HG03095 (cell line): ENCODE data around the gene MYL3.

ENCODE experiments used
- ATAC-seq: cut with Tn5 transposase; IDR thresholded peaks from one replicate; pipeline ENCODE4 v1.9.1; 2021; ENCODE audit warnings: moderate library complexity; ENCODE audit not compliant: unreplicated experiment

MYL3 gene

GRCh38 chr3:46883054-46883829, 20.0 kb upstream of the MYL3 start:
- no peak for ATAC-seq

- ATAC-seq: no peak
Measured at GRCh38 chr3:46882377-46883053, 19.3 kb upstream of the MYL3 start.

GRCh38 chr3:46881596-46882376, 18.5 kb upstream of the MYL3 start:
- ATAC-seq: no peak

- no peak for ATAC-seq
Measured at GRCh38 chr3:46880884-46881595, 17.8 kb upstream of the MYL3 start.

- ATAC-seq: no peak
Measured at GRCh38 chr3:46878781-46879436, 15.7 kb upstream of the MYL3 start.

- no peak for ATAC-seq
Measured at GRCh38 chr3:46877406-46878125, 14.3 kb upstream of the MYL3 start, which contains the start of gene PTH1R. Gene PTH1R, plus strand, starts transcription at chr3:46877721. Its CDS starts 5,839 bp downstream, at chr3:46883560.

- ATAC-seq: no peak
Measured at GRCh38 chr3:46876313-46877300, 13.4 kb upstream of the MYL3 start.

GRCh38 chr3:46875560-46875959, 12.3 kb upstream of the MYL3 start:
- ATAC-seq: no peak

GRCh38 chr3:46874430-46874829, 11.2 kb upstream of the MYL3 start:
- ATAC-seq: no peak

GRCh38 chr3:46873521-46873920, 10.3 kb upstream of the MYL3 start:
- no peak for ATAC-seq

- no peak for ATAC-seq
Measured at GRCh38 chr3:46871222-46871621, 8.0 kb upstream of the MYL3 start.

- ATAC-seq: no peak
Measured at GRCh38 chr3:46870651-46871050, 7.4 kb upstream of the MYL3 start.

GRCh38 chr3:46869440-46869839, 6.2 kb upstream of the MYL3 start:
- ATAC-seq: no peak

GRCh38 chr3:46868948-46869347, 5.7 kb upstream of the MYL3 start:
- ATAC-seq: no peak

GRCh38 chr3:46868287-46868686, 5.0 kb upstream of the MYL3 start:
- no peak for ATAC-seq

- ATAC-seq: no peak
Measured at GRCh38 chr3:46867550-46867898, 4.3 kb upstream of the MYL3 start.

- ATAC-seq: no peak
Measured at GRCh38 chr3:46866720-46867549, 3.7 kb upstream of the MYL3 start.

GRCh38 chr3:46866032-46866595, 2.9 kb upstream of the MYL3 start:
- no peak for ATAC-seq
